ENCODE measurements around the gene LFNG. TPM values are rescaled to one million over a fixed set of nuclear protein-coding genes. Genes with fewer than 3 reads are reported as not detected.

LFNG gene
- total RNA-seq, 1 donor from 2014 or later: 4.5 TPM

- TF ChIP-seq CTCF (IDR thresholded peaks at IDR 0.05; ENCODE audit: insufficient read depth, low read length, severe bottlenecking): no peak
- no peaks in the 10 kb centered on the region for H3K27me3 ChIP-seq (ENCODE audit: control insufficient read depth, insufficient read depth, low read length)
- H3K36me3 ChIP-seq (ENCODE audit: control insufficient read depth, insufficient read depth, low read length): peaks cover 2% of the 10 kb centered on the region
- DNase-seq (ENCODE audit: low read depth): no peak
- H3K4me3 ChIP-seq (ENCODE audit: low read depth, low read length): no peak overlapping the region
- no peak for FAIRE-seq
These were observed 50.4 kb downstream of the LFNG start for GRCh38 chr7:2570021-2570420.

- no peak overlapping the region for H3K4me3 ChIP-seq (ENCODE audit: low read depth, low read length)
- H3K36me3 ChIP-seq (ENCODE audit: control insufficient read depth, insufficient read depth, low read length): peaks cover 2% of the 10 kb centered on the region
- no peak for TF ChIP-seq CTCF (IDR thresholded peaks at IDR 0.05; ENCODE audit: insufficient read depth, low read length, severe bottlenecking)
- no peak for FAIRE-seq
- no peaks in the 10 kb centered on the region for H3K27me3 ChIP-seq (ENCODE audit: control insufficient read depth, insufficient read depth, low read length)
- no peak for DNase-seq (ENCODE audit: low read depth)
These were observed 51.8 kb downstream of the LFNG start for GRCh38 chr7:2571409-2571808.

GRCh38 chr7:2572101-2572842, 52.7 kb downstream of the LFNG start:
- DNase-seq (ENCODE audit: low read depth) (peak; percentile 50), FAIRE-seq (no peak)
- peaks cover 2% of the 10 kb centered on the region for H3K36me3 ChIP-seq (ENCODE audit: control insufficient read depth, insufficient read depth, low read length)
- no peak for TF ChIP-seq CTCF (IDR thresholded peaks at IDR 0.05; ENCODE audit: insufficient read depth, low read length, severe bottlenecking)
- H3K27me3 ChIP-seq (ENCODE audit: control insufficient read depth, insufficient read depth, low read length): no peaks in the 10 kb centered on the region
- H3K4me3 ChIP-seq (ENCODE audit: low read depth, low read length): no peak overlapping the region

GRCh38 chr7:2573761-2574160, 54.2 kb downstream of the LFNG start:
- Histone ChIP-seq H3K4me3 (ENCODE audit: low read depth, low read length) (no peak overlapping the region), H3K27me3 (ENCODE audit: control insufficient read depth, insufficient read depth, low read length) (no peaks in the 10 kb centered on the region), H3K36me3 (ENCODE audit: control insufficient read depth, insufficient read depth, low read length) (peaks cover 7% of the 10 kb centered on the region)
- TF ChIP-seq CTCF (IDR thresholded peaks at IDR 0.05; ENCODE audit: insufficient read depth, low read length, severe bottlenecking): no peak
- peak; percentile 70 for FAIRE-seq
- no peak for DNase-seq (ENCODE audit: low read depth)

- TF ChIP-seq CTCF (IDR thresholded peaks at IDR 0.05; ENCODE audit: insufficient read depth, low read length, severe bottlenecking): no peak
- Histone ChIP-seq H3K36me3 (ENCODE audit: control insufficient read depth, insufficient read depth, low read length) (peaks cover 7% of the 10 kb centered on the region), H3K27me3 (ENCODE audit: control insufficient read depth, insufficient read depth, low read length) (no peaks in the 10 kb centered on the region), H3K4me3 (ENCODE audit: low read depth, low read length) (no peak overlapping the region)
- FAIRE-seq (no peak), DNase-seq (ENCODE audit: low read depth) (no peak)
These were observed 55.6 kb downstream of the LFNG start for GRCh38 chr7:2575046-2575732.

Data from bronchial epithelial cell (primary cell).